Astrocyte of the cerebellum (primary cell): ENCODE measurements around the gene RYR2.
"Not testable (repeated sequence)": the region's sequence is repeated elsewhere in the genome, so short reads cannot be mapped to it uniquely, and the experiment has no call there.

ENCODE experiments used
- DNase-seq: peaks from one replicate; pipeline ENCODE4 v3.0.0-alpha.2; 2011; ENCODE audit warnings: low read depth
- H3K4me3 ChIP-seq: 2 replicates; pipeline ENCODE4 v1.5.1; 2011; ENCODE audit warnings: mild to moderate bottlenecking, low read depth, low read length, moderate library complexity
- CTCF ChIP-seq: IDR thresholded peaks from 2 replicates; pipeline ENCODE4 v1.5.1; 2012; ENCODE audit warnings: low read length, low read depth, moderate library complexity, mild to moderate bottlenecking; ENCODE audit errors: missing control alignments
- in situ Hi-C: cut with HindIII; loops from 2 replicates; pipeline ENCODE4 v1.10.0; 2017; ENCODE audit warnings: low sequenced_read_pairs

The RYR2 gene

GRCh38 chr1:237115035-237115434 is 73.1 kb downstream of the RYR2 start:
- DNase-seq = no peak
- in situ Hi-C loops = no loop called here
- no peak for TF ChIP-seq CTCF
- no peak overlapping the region for H3K4me3 ChIP-seq

GRCh38 chr1:237119091-237119490 is 77.1 kb downstream of the RYR2 start:
- TF ChIP-seq CTCF = no peak
- DNase-seq = no peak
- H3K4me3 ChIP-seq = no peak overlapping the region
- in situ Hi-C loops = no loop called here

- H3K4me3 ChIP-seq = no peak overlapping the region
- in situ Hi-C loops = no loop called here
- DNase-seq = no peak
- no peak for TF ChIP-seq CTCF
Measured at GRCh38 chr1:237120683-237121082, 78.7 kb downstream of the RYR2 start.

- DNase-seq = no peak
- in situ Hi-C loops = no loop called here
- TF ChIP-seq CTCF = no peak
- no peak overlapping the region for H3K4me3 ChIP-seq
Measured at GRCh38 chr1:237124856-237125462, 83.0 kb downstream of the RYR2 start.

GRCh38 chr1:237126180-237126579 is 84.2 kb downstream of the RYR2 start:
- in situ Hi-C loops = no loop called here
- DNase-seq = no peak
- H3K4me3 ChIP-seq = no peak overlapping the region
- TF ChIP-seq CTCF = no peak

GRCh38 chr1:237127301-237127700 is 85.3 kb downstream of the RYR2 start:
- DNase-seq, in situ Hi-C loops, H3K4me3 ChIP-seq: not testable (repeated sequence)

GRCh38 chr1:237133921-237134320 is 91.9 kb downstream of the RYR2 start:
- in situ Hi-C loops = no loop called here
- no peak overlapping the region for H3K4me3 ChIP-seq
- DNase-seq = no peak
- no peak for TF ChIP-seq CTCF
